WERI-Rb-1 (cell line): ENCODE measurements around the gene PCTP.
A peak's percentile ranks its signal among the peaks of the same experiment; 100 is the strongest.

Source experiments
- DNase-seq: peaks from one replicate; pipeline ENCODE4 v3.0.0-alpha.2; 2020
- H3K27ac ChIP-seq: fragments of 250-450 bp; sonication (Bioruptor Pico); 2 replicates; pipeline ENCODE4 v1.5.1; 2020; ENCODE audit warnings: mild to moderate bottlenecking, moderate library complexity
- H3K27me3 ChIP-seq: fragments of 250-450 bp; sonication (Bioruptor Pico); 2 replicates; pipeline ENCODE4 v1.5.1; 2021; ENCODE audit warnings: mild to moderate bottlenecking, low read depth, moderate library complexity; ENCODE audit not compliant: insufficient read depth, severe bottlenecking
- H3K36me3 ChIP-seq: fragments of 250-450 bp; sonication (Bioruptor Pico); 2 replicates; pipeline ENCODE4 v1.5.1; 2020; ENCODE audit warnings: mild to moderate bottlenecking, moderate library complexity
- H3K4me3 ChIP-seq: 2 replicates; pipeline ENCODE4 v1.5.1; 2011; ENCODE audit warnings: low read depth, mild to moderate bottlenecking, control low read depth, low read length
- H3K9me3 ChIP-seq: fragments of 250-450 bp; sonication (Bioruptor Pico); 2 replicates; pipeline ENCODE4 v1.5.1; 2021; ENCODE audit warnings: mild to moderate bottlenecking, moderate library complexity; ENCODE audit not compliant: severe bottlenecking
- CTCF ChIP-seq: IDR thresholded peaks from 2 replicates; pipeline ENCODE4 v1.5.1; 2011; ENCODE audit warnings: low read depth, mild to moderate bottlenecking, control low read depth, inconsistent platforms, low read length

The PCTP gene

GRCh38 chr17:55818451-55819375 is 67.9 kb downstream of the PCTP start:
- DNase-seq, result no peak
- Histone ChIP-seq H3K27ac (no peak overlapping the region), H3K27me3 (peaks cover 10% of the 10 kb centered on the region), H3K36me3 (no peaks in the 10 kb centered on the region), H3K9me3 (peaks cover 2% of the 10 kb centered on the region), H3K4me3 (no peak overlapping the region)
- no peak for TF ChIP-seq CTCF

- H3K27me3 ChIP-seq, result peaks cover 8% of the 10 kb centered on the region
- no peak for TF ChIP-seq CTCF
- H3K36me3 ChIP-seq, result no peaks in the 10 kb centered on the region
- DNase-seq, result no peak
- H3K4me3 ChIP-seq, result no peak overlapping the region
- no peak overlapping the region for H3K27ac ChIP-seq
- peaks cover 2% of the 10 kb centered on the region for H3K9me3 ChIP-seq
Measured at GRCh38 chr17:55820675-55821074, 69.8 kb downstream of the PCTP start.

- no peak for DNase-seq
- Histone ChIP-seq H3K27me3 (peaks cover 10% of the 10 kb centered on the region), H3K36me3 (no peaks in the 10 kb centered on the region), H3K27ac (no peak overlapping the region), H3K4me3 (no peak overlapping the region), H3K9me3 (peaks cover 2% of the 10 kb centered on the region)
- no peak for TF ChIP-seq CTCF
Measured at GRCh38 chr17:55822028-55822427, 71.2 kb downstream of the PCTP start.

- H3K9me3 ChIP-seq, result peaks cover 2% of the 10 kb centered on the region
- H3K36me3 ChIP-seq, result no peaks in the 10 kb centered on the region
- no peak overlapping the region for H3K4me3 ChIP-seq
- peak; percentile 52 for TF ChIP-seq CTCF
- H3K27ac ChIP-seq, result no peak overlapping the region
- DNase-seq, result no peak
- H3K27me3 ChIP-seq, result peaks cover 12% of the 10 kb centered on the region
Measured at GRCh38 chr17:55825213-55825612, 74.4 kb downstream of the PCTP start.
